ENCODE data around the gene CYP3A7.
"Not testable (repeated sequence)": the region's sequence is repeated elsewhere in the genome, so short reads cannot be mapped to it uniquely, and the experiment has no call there.

The CYP3A7 gene

GRCh38 chr7:99741441-99741795, 6.4 kb upstream of the CYP3A7 start:
- DNase-seq (ENCODE audit: low spot score), result no peak

GRCh38 chr7:99740573-99741440, 5.8 kb upstream of the CYP3A7 start:
- DNase-seq (ENCODE audit: low spot score), result no peak

GRCh38 chr7:99739699-99740572, 4.9 kb upstream of the CYP3A7 start:
- no peak for DNase-seq (ENCODE audit: low spot score)

GRCh38 chr7:99737726-99738125, 2.7 kb upstream of the CYP3A7 start:
- no peak for DNase-seq (ENCODE audit: low spot score)

- DNase-seq (ENCODE audit: low spot score), result not testable (repeated sequence)
These were observed 1.7 kb upstream of the CYP3A7 start for GRCh38 chr7:99736667-99737066.

GRCh38 chr7:99733448-99733847, 1.5 kb downstream of the CYP3A7 start:
- no peak for DNase-seq (ENCODE audit: low spot score)

- no peak for DNase-seq (ENCODE audit: low spot score)
These were observed 2.0 kb downstream of the CYP3A7 start for GRCh38 chr7:99733003-99733402.

GRCh38 chr7:99731638-99732374, 3.2 kb downstream of the CYP3A7 start:
- no peak for DNase-seq (ENCODE audit: low spot score)

GRCh38 chr7:99730992-99731391, 4.0 kb downstream of the CYP3A7 start:
- no peak for DNase-seq (ENCODE audit: low spot score)

- no peak for DNase-seq (ENCODE audit: low spot score)
These were observed 4.7 kb downstream of the CYP3A7 start for GRCh38 chr7:99730238-99730810.

GRCh38 chr7:99729486-99730237, 5.3 kb downstream of the CYP3A7 start:
- no peak for DNase-seq (ENCODE audit: low spot score)

GRCh38 chr7:99728615-99729014, 6.4 kb downstream of the CYP3A7 start:
- no peak for DNase-seq (ENCODE audit: low spot score)

- DNase-seq (ENCODE audit: low spot score), result not testable (repeated sequence)
These were observed 11.8 kb downstream of the CYP3A7 start for GRCh38 chr7:99723201-99723600.

- DNase-seq (ENCODE audit: low spot score), result no peak
These were observed 14.0 kb downstream of the CYP3A7 start for GRCh38 chr7:99720800-99721595.

GRCh38 chr7:99719996-99720769, 14.8 kb downstream of the CYP3A7 start:
- no peak for DNase-seq (ENCODE audit: low spot score)

GRCh38 chr7:99713995-99714570, 20.9 kb downstream of the CYP3A7 start:
- no peak for DNase-seq (ENCODE audit: low spot score)

- DNase-seq (ENCODE audit: low spot score), result no peak
These were observed 25.0 kb downstream of the CYP3A7 start for GRCh38 chr7:99709838-99710578.

- DNase-seq (ENCODE audit: low spot score), result no peak
These were observed 25.7 kb downstream of the CYP3A7 start for GRCh38 chr7:99709260-99709659.

GRCh38 chr7:99707096-99707495, 27.9 kb downstream of the CYP3A7 start:
- no peak for DNase-seq (ENCODE audit: low spot score)
